PFSK-1 (cell line): Measurements from ENCODE around the gene POP7.

Experiments
- POLR2AphosphoS5 ChIP-seq: IDR thresholded peaks from 2 replicates; pipeline ENCODE4 v1.6.1; 2012; ENCODE audit warnings: low read depth, mild to moderate bottlenecking, control low read depth, low read length, moderate library complexity
- SIN3A ChIP-seq: IDR thresholded peaks from 2 replicates; pipeline ENCODE4 v1.6.1; 2012; ENCODE audit warnings: mild to moderate bottlenecking, low read length, moderate library complexity, borderline replicate concordance; ENCODE audit not compliant: insufficient read depth
- TF ChIP-seq, protein P1 (sequence below), 2 experiments: IDR thresholded peaks; 2 replicates each; pipeline versions ENCODE4 v1.6.1 to v1.8.0; 2011 to 2012; ENCODE audit warnings: low read depth in 2 of 2, low read length in 2 of 2, control low read depth in 1 of 2, inconsistent platforms in 1 of 2, mild to moderate bottlenecking in 1 of 2, moderate library complexity in 1 of 2; ENCODE audit not compliant: insufficient read depth in 1 of 2

- TF ChIP-seq SIN3A (no peak), POLR2AphosphoS5 (no peak)
- TF ChIP-seq, protein P1, sequence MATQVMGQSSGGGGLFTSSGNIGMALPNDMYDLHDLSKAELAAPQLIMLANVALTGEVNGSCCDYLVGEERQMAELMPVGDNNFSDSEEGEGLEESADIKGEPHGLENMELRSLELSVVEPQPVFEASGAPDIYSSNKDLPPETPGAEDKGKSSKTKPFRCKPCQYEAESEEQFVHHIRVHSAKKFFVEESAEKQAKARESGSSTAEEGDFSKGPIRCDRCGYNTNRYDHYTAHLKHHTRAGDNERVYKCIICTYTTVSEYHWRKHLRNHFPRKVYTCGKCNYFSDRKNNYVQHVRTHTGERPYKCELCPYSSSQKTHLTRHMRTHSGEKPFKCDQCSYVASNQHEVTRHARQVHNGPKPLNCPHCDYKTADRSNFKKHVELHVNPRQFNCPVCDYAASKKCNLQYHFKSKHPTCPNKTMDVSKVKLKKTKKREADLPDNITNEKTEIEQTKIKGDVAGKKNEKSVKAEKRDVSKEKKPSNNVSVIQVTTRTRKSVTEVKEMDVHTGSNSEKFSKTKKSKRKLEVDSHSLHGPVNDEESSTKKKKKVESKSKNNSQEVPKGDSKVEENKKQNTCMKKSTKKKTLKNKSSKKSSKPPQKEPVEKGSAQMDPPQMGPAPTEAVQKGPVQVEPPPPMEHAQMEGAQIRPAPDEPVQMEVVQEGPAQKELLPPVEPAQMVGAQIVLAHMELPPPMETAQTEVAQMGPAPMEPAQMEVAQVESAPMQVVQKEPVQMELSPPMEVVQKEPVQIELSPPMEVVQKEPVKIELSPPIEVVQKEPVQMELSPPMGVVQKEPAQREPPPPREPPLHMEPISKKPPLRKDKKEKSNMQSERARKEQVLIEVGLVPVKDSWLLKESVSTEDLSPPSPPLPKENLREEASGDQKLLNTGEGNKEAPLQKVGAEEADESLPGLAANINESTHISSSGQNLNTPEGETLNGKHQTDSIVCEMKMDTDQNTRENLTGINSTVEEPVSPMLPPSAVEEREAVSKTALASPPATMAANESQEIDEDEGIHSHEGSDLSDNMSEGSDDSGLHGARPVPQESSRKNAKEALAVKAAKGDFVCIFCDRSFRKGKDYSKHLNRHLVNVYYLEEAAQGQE (IDR thresholded peaks at IDR 0.05; ENCODE audit: insufficient read depth in 1 of 2, low read depth in 2 of 2, low read length in 2 of 2) = no peak
These were observed 13.8 kb downstream of the POP7 start for GRCh38 chr7:100719523-100720278.
